SK-N-SH treated with all-trans-retinoic acid at 6 μM for 48 hours (cell line): ENCODE data around the gene EXOC3.

Experiments used
- ZFP30 ChIP-seq: fragments of 450-650 bp; formaldehyde crosslinking; IDR thresholded peaks from 2 replicates; pipeline ENCODE4 v1.5.0; 2022; ENCODE audit warnings: mild to moderate bottlenecking, moderate library complexity
- ZNF8 ChIP-seq: fragments of 450-650 bp; formaldehyde crosslinking; IDR thresholded peaks from 2 replicates; pipeline ENCODE4 v1.5.0; 2020; ENCODE audit warnings: mild to moderate bottlenecking, moderate library complexity

GRCh38 chr5:514673-515072 lies 71.7 kb downstream of the EXOC3 start:
- TF ChIP-seq ZFP30 (no peak), ZNF8 (no peak)
